GM19468 (cell line): ENCODE data around the gene ARG2.
A peak's percentile ranks its signal among the peaks of the same experiment; 100 is the strongest.
"Not testable (repeated sequence)": the region's sequence is repeated elsewhere in the genome, so short reads cannot be mapped to it uniquely, and the experiment has no call there.

ENCODE experiments used
- ATAC-seq: cut with Tn5 transposase; IDR thresholded peaks from one replicate; pipeline ENCODE4 v1.9.1; 2021; ENCODE audit warnings: mild to moderate bottlenecking, moderate library complexity, moderate number of reproducible peaks; ENCODE audit not compliant: unreplicated experiment; ENCODE audit errors: extremely low read depth

Gene ARG2

DNA sequence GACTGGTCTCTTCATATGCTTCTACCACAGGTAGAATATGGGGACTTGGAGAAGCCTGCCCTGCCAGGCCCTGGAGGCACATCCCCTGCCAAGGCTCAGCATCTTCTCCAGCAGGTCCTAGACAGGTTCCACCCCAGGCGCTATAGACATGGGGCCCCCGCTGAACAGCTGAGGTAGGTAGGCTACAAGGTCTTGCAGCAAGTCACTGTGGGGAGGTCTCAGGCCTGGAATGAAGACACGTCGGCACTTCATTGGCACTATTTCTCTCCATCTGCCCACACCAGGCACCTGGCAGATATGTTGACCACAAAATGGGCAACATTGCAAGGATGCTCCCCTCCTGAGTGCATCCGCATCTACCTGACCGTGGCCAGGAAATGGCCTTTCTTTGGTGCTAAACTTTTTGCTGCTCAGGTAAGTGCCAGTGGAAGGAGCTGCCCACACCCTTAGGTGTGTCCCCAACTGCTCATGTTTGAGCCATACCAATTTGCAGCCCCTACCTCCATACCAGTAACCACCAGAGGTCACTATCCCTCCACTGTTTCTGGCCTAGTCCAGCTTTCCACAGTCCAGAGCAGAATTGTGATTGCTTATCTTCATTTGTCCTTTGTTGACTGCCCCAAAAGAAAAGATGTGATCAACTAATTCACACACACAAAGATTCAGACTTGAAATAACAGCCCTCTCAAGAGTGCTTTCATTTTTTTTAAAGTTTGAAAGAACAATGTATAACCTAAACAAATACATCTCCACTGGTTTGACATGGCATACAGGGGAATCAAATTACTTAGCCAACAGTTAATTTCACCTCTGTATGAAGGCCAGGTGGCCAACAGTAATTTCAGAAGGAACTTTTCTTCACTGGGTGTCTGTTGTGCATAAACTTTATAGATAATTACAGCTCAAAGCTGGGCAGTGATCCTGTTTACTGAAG is 35.7 kb upstream of the ARG2 start:
- ATAC-seq = no peak

- no peak for ATAC-seq
Measured at GRCh38 chr14:67584978-67585377, 34.7 kb upstream of the ARG2 start.

GRCh38 chr14:67586369-67586768 is 33.4 kb upstream of the ARG2 start:
- ATAC-seq = no peak

GRCh38 chr14:67589204-67589770 is 30.4 kb upstream of the ARG2 start:
- ATAC-seq = no peak

DNA sequence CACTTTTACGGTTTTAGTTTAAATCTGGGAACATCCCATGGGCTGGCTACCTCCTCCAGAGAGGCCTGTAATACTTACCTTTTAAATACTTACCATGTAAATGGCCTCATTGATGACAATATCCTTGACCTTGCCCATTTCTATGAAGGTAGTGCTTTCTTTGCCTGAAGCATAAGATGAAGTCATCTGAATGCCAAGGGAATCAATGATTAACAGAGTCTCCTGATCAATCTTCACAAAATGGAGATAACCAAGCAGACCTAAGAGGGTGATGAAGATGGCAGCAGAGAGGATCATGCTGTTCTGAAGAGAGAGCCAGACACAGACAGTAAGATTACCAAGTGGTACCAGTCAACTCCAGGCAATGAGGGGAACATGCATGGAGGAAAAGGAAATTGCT is 26.1 kb upstream of the ARG2 start:
- not testable (repeated sequence) for ATAC-seq

GRCh38 chr14:67595392-67595791 is 24.3 kb upstream of the ARG2 start:
- ATAC-seq = no peak

DNA sequence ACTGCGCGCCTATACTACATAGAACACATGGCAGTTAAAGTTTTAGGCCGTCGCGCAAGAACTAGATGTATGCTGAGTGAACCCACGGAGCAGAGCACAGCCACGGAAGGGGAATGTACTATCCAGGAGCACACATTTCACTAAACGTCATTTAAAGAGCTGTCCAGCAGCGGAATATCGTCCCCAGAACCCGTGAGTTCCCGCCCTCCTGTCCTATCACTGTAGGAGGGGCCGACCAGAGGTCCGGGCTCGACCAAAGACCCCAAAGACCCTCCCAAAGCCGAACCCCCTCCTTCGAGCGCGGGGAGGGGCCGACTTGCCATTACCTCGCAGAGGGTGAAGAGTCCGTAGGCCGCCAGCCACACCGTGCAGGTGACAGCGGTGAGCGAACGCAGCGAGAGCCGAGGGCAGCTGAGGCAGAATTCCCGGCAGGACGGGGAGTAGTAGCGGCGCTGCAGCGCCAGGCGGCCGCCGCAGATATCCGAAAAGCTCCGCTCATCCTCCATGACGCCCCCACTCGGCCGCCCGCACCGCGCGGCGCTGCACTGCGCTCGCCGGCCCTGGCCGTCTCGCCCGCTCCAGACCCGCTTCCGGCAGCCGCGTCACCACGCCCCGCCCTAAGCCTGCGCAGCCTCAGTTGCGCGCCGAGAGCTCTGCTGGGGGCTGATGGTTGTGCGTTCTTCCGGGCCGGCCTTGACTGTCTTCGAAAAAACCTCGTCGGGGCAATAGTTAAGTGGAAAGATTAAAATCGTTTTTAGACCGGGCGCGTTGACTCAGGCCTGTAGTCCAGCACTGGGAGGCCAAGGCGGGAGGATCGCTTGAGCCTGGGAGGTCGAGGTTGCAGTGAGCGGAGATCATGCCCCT is 19.8 kb upstream of the ARG2 start, which contains the start of gene PIGH:
PIGH (minus strand) TSS at position 571 of the 864 bp plus-strand sequence; CDS start at position 506, 65 bp downstream.
- peak; percentile 86 for ATAC-seq

GRCh38 chr14:67600562-67600974 is 19.2 kb upstream of the ARG2 start:
- ATAC-seq = not testable (repeated sequence)

DNA sequence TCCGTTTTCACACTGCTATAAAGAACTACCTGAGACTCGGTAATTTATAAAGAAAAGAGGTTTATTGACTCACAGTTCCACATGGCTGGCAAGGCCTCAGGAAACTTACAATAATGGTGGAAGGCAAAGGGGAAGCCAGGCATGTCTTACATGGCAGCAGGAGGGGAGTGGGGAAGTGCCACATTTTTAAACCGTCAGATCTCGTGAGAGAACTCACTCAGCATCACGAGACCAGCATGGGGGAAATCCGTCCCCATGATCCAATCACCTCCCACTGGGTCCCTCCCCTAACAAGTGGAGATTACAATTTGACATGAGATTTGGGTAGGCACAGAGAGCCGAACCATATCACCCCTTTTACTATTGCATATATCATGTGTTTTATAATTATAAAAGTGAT is 17.6 kb upstream of the ARG2 start:
- no peak for ATAC-seq

- ATAC-seq = peak; percentile 31
Measured at GRCh38 chr14:67602995-67603545, 16.6 kb upstream of the ARG2 start.

- ATAC-seq = no peak
Measured at GRCh38 chr14:67607646-67608045, 12.1 kb upstream of the ARG2 start.

- ATAC-seq = no peak
Measured at GRCh38 chr14:67609642-67610310, 9.9 kb upstream of the ARG2 start.

GRCh38 chr14:67610491-67610890 is 9.2 kb upstream of the ARG2 start:
- no peak for ATAC-seq

- no peak for ATAC-seq
Measured at GRCh38 chr14:67618617-67619063, 1.1 kb upstream of the ARG2 start.

- ATAC-seq = no peak
Measured at GRCh38 chr14:67620217-67620785, 581 bp downstream of the ARG2 start.

DNA sequence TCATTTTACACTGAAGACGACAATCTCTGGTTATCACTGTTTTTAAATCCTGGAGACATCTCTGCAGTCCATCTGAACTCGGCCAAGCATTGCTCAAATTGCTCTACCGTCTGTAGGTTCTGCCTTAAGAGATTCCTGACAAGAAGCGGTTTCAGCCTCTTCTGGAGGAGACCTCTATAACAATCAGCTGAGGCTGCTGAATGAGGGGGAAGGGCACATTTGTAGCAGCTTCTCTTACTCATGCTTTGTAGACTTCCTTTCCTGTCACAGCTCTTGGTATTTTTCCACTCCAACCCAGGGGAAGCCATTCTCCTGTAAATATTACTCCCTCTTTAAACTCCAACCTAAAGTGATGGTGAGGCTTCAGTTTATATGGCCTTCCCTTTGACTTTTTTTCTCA is 3.0 kb downstream of the ARG2 start:
- ATAC-seq = no peak

- no peak for ATAC-seq
Measured at GRCh38 chr14:67623114-67623513, 3.4 kb downstream of the ARG2 start.

DNA sequence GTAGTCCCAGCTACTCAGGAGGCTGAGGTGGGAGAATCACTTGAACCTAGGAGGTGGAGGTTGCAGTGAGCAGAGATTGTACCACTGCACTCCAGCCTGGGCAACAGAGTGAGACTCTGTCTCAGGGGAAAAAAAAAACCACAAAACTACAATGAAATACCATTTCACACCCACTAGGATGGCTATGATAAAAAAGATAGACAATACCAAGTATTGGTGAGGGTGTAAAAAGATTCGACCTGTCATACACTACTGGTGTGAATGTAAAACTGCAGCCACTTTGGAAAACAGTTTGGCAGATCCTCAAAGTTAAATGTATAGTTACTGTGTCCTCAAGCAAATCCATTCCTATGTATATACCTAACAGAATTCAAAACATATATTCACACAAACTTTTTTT is 6.4 kb downstream of the ARG2 start:
- ATAC-seq = not testable (repeated sequence)

DNA sequence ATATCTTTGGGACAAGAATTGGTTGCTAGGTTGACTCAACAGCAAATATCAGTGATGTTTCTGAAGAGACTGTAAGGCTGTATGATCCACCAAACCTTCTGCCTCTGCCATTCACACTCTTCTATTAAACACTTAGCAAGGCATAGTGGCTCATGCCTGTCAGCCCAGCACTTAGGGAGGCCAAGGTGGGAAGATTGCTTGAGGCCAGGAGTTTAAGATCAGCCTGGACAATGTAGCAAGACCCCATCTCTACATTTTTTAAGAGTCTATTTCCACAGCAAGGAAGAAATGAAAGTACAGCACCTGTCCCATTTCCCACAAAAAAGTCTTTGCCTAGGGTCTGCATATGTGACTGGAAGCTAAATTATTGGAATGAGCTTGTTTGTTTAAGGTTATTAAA is 7.8 kb downstream of the ARG2 start:
- no peak for ATAC-seq
